Keratinocyte (primary cell): ENCODE data around the gene HOXB6.

Source experiments
- EZH2 ChIP-seq: IDR thresholded peaks from one replicate; pipeline ENCODE4 v1.6.1; 2012; ENCODE audit warnings: inconsistent platforms, mild to moderate bottlenecking, low read length, moderate library complexity
- TF ChIP-seq, protein P1 (sequence below), 3 experiments: IDR thresholded peaks in 1 of 3; conservative IDR thresholded peaks in 1 of 3; optimal IDR thresholded peaks in 1 of 3; 2 replicates in 2 of 3; 3 replicates in 1 of 3; pipeline versions ENCODE3 to v1.5.1; 2011; ENCODE audit warnings: low read length in 3 of 3, mild to moderate bottlenecking in 3 of 3, moderate library complexity in 2 of 3, control low read depth in 1 of 3, inconsistent platforms in 1 of 3; ENCODE audit not compliant: insufficient read depth in 2 of 3; ENCODE audit errors: extremely low read depth in 1 of 3

DNA sequence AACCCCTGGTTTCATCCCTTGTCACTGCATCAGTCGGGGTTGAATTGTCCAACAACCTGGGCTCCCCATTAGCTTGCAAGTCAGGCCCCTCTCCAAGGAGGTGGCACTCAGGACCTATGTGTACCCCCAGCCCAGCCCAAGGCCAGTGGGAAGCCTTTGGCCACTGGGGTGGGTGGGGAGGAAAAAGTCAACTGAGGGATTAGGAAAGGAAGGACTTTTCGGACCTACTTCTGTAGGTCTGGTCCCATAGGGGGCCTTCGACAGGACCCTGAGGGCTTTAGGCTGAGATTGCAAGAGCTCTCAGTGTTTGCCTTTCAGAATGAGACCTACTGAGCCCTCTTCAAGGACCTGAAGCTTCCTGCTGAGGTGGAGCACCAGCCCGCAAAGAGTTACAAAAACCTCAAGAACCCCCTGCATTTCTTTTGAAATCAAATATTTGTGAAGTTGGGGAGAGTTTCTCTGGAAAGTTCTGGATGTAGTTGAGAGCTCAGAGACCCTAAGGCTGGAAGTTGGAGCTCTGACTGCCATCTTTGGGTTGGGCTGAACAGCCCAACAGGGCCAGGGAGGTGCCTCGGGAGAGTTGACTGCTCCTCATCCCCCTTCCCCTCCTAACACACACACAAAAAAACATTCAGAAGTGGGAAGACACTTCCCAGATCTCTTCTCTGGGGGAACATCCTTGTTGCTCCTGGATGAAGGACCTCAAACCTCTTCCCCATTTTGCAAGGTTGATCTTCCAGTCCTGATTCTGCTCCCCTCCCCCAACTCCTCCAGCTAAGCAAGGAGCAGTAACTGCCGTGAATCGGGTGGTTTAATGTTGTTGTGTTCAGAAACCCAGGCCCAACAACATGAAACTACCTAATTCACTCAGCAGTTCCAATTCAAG is 27.1 kb upstream of the HOXB6 start:
- TF ChIP-seq, protein P1, sequence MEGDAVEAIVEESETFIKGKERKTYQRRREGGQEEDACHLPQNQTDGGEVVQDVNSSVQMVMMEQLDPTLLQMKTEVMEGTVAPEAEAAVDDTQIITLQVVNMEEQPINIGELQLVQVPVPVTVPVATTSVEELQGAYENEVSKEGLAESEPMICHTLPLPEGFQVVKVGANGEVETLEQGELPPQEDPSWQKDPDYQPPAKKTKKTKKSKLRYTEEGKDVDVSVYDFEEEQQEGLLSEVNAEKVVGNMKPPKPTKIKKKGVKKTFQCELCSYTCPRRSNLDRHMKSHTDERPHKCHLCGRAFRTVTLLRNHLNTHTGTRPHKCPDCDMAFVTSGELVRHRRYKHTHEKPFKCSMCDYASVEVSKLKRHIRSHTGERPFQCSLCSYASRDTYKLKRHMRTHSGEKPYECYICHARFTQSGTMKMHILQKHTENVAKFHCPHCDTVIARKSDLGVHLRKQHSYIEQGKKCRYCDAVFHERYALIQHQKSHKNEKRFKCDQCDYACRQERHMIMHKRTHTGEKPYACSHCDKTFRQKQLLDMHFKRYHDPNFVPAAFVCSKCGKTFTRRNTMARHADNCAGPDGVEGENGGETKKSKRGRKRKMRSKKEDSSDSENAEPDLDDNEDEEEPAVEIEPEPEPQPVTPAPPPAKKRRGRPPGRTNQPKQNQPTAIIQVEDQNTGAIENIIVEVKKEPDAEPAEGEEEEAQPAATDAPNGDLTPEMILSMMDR (optimal IDR thresholded peaks at IDR 0.05 in 1 of 3, IDR thresholded peaks at IDR 0.05 in 1 of 3, conservative IDR thresholded peaks at IDR 0.05 in 1 of 3; ENCODE audit: extremely low read depth in 1 of 3, insufficient read depth in 2 of 3, low read length in 3 of 3) = no peak
- TF ChIP-seq EZH2 = no peak
